GM10266 (cell line): ENCODE data around the gene ELF2.

Experiments
- DNase-seq: peaks from one replicate; pipeline ENCODE4 v3.0.0; 2012; ENCODE audit errors: extremely low spot score
- TF ChIP-seq, protein P1 (sequence below): IDR thresholded peaks from 2 replicates; pipeline ENCODE4 v1.5.1; 2012; ENCODE audit warnings: mild to moderate bottlenecking, low read depth; ENCODE audit not compliant: control insufficient read depth, insufficient read depth; ENCODE audit errors: missing control alignments

ELF2 gene

DNA sequence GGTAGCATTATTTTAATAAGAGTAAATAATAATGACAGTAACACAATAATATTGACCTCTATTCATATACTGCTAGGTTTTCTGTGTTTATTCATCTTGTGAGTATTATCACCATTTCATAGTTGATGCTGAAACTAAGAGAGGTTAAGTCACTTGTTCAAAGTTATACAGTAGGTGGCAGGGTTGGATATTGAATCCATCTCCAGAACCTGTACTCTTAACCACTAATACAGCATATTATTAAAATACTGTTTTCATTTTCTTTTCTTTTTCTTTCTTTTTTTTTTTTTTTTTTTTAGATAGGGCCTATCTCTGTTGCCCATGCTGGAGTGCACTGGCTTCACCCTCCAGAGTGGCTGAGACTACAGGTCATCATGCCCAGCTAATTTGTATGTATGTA is 7.1 kb upstream of the ELF2 start:
- TF ChIP-seq, protein P1, sequence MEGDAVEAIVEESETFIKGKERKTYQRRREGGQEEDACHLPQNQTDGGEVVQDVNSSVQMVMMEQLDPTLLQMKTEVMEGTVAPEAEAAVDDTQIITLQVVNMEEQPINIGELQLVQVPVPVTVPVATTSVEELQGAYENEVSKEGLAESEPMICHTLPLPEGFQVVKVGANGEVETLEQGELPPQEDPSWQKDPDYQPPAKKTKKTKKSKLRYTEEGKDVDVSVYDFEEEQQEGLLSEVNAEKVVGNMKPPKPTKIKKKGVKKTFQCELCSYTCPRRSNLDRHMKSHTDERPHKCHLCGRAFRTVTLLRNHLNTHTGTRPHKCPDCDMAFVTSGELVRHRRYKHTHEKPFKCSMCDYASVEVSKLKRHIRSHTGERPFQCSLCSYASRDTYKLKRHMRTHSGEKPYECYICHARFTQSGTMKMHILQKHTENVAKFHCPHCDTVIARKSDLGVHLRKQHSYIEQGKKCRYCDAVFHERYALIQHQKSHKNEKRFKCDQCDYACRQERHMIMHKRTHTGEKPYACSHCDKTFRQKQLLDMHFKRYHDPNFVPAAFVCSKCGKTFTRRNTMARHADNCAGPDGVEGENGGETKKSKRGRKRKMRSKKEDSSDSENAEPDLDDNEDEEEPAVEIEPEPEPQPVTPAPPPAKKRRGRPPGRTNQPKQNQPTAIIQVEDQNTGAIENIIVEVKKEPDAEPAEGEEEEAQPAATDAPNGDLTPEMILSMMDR, result peak; percentile 27
- DNase-seq, result peak; percentile 31

DNA sequence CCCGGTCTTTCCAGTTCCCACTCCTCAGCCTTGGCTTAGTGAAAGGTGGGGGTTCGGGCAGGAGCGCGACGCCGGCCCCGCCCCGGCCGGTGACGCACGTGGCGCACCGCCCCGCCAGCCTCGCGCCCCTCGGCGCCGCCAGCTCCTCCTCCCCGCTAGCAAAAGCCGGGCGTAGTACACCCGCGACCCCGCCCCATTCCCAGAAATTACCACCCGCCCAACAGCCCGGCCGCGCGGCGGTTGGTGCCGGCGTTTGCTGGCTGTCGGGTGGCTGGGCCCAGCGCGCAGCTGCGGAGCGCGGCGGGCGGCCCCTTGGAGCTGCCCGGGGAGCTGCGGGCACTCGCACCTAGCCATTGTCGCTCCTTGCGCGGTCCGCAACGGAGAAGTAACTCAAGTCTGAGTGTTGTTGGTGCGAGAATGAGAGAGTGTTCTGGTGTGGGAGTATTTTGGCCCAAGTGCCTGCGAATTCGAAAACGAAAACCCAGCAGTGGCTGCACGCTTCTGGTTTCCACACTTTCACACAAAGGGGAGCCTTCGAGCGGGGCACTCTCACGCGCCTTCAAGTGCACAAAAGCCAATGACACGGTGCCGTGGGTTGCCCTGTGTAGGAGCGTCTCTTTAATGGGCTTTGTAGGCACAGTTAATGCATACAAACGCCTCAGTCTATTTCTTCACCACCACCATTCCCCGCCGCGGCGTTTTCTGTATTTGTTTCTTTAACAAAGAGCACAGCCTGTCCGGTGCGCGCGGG is 1.0 kb upstream of the ELF2 start:
- DNase-seq, result peak; percentile 93
- TF ChIP-seq, protein P1, result no peak

DNA sequence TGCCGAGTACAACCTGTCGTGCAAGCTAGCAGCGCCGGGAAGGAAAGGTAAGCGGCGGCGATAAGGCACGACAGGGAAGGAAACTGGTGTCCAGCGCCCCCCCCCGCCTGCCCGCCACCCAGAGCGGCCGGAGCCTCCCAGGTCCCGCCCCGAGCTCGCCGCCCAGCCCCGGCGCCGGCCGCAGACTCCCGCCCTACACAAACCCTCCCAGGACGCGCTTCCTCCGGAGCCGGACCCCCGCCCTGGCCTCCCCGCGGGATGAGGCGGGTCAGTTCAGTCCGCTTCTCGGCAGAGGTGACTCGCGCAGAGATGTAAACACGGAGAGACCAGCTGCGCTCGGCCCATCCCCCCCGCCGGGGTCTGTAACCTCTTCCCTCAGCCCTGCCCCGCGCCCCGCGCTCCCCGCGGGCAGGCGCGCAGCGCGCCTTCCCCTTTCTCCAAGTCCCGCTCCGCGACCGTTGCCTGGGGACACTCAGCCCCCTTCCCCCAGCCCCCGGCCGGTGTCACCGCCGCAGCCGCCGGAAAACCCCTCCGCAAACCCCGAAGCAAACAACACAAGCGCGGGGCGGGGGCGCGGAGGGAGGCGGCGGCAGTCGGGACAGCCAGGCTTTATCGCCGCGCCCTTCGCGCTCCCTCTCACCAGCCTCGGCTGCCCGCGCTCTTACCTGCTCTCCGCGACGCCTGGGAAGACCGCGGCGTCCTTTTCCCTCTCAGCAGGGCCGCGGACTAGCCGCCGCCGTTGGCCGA is 543 bp downstream of the ELF2 start:
- peak; percentile 70 for DNase-seq
- TF ChIP-seq, protein P1, result peak; percentile 28

DNA sequence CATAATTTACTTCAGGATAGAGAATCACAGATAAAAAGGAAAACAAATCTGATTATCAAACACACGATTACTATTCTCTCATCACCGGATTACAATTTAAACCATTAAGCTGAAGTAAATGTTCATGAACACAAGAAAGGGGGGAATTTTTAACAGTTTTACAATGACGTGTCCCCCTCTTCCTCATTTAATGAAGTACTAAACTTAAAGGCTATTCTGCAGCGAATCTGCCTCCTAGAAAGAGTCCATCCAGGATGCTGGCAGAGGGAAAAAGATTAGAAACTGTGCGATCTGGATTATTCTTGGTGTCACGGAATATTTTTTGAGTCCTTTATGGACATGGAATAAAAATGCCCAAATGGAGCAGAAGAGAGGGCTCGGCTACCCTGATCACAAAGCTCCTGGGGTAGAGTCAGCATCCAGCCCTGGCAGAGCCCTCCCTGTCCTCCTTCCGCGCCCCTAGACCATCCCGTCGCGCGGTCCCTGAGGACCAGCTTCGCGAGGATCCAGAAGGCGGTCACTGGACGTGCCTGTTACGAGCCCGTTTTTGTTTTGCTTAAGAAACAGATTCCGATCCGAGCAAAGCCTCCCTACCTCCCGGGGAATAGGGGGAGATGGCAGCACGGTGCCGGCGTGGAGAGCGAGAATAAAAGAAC is 1.2 kb downstream of the ELF2 start:
- DNase-seq, result peak; percentile 20
- TF ChIP-seq, protein P1, result no peak

DNA sequence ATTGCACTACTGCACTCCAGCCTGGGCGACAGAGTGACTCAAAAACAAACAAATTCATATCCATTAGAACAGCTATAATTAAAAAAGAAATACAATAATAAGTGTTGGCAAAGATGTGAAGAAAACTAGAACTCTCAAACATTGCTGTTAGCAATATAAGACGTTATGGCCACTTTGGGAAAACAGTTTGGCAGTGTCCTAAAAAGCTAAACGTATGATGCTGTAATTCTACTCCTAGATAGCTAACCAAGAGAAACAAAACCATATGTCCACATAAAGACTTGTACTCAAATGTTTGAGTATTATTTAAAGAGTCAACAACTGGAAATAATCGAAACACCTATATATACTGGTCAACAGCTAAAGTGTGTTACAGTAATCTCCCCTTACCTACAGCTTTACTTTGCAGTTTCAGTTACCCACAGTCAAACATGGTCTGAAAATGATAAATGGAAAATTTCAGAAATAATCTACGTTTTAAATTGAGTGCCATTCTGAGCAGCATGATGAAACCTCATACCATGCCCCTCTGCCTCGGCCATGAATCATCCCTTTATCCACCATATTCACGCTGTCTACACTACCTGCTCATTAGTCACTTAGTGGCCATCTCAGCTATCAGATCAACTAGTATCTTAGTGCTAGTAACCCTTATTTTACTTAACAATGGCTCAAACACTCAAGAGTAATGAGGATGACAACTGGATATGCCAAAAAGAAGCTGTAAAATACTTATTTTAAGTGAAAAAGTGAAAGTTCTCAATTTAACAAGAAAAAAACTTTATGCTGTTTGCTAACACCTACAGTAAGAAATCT is 4.9 kb downstream of the ELF2 start:
- no peak for DNase-seq

DNA sequence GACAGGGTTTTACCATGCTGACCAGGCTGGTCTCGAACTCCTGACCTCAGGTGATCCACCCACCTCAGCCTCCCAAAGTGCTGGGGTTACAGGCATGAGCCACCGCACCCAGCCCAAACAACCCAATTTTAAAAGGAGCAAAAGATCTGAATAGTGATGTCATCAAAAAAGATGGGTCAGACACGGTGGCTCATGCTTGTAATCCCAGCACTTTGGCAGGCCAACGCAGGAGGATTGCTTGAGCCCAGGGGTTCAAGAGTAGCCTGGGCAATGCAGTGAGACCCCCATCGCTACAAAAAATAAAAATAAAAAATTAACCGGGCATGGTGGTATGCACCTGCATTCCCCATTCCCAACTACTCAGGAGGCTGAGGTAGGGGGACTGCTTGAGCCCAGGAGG is 6.1 kb downstream of the ELF2 start:
- DNase-seq, result no peak
- TF ChIP-seq, protein P1, result no peak

More for the DNA sequence above, 4.9 kb downstream of the ELF2 start:
- TF ChIP-seq, protein P1, result no peak
